ENCODE data around the gene SMARCB1. TPM values are rescaled to one million over a fixed set of nuclear protein-coding genes. Genes with fewer than 3 reads are reported as not detected.

Gene SMARCB1
- total and polyA plus RNA-seq, 2 experiments from 2014 or later = 114 to 132 TPM

GRCh38 chr22:23784215-23784732 is 2.5 kb upstream of the SMARCB1 start (continued):
- TF ChIP-seq ZNF462 (CRISPR knock-in tag; IDR thresholded peaks at IDR 0.05) (no peak), CREB1 (CRISPR knock-in tag; IDR thresholded peaks at IDR 0.05; ENCODE audit: low read depth) (no peak), EZH2phosphoT487 (IDR thresholded peaks at IDR 0.05; ENCODE audit: unreplicated experiment) (no peak), ZNF331 (CRISPR knock-in tag; IDR thresholded peaks at IDR 0.05; ENCODE audit: low read depth) (no peak), NANOG (IDR thresholded peaks at IDR 0.05; ENCODE audit: borderline replicate concordance) (no peak), STAT1 (IDR thresholded peaks at IDR 0.05; ENCODE audit: unreplicated experiment) (no peak), JUNB (IDR thresholded peaks at IDR 0.05; ENCODE audit: unreplicated experiment) (no peak), CTCF (conservative IDR thresholded peaks at IDR 0.05; ENCODE audit: low read depth in 2 of 2) (no peak)

Measured in GM23338 (cell line).